Endothelial cell of umbilical vein (primary cell): ENCODE data around the gene CTH.
"Not testable (repeated sequence)": the region's sequence is repeated elsewhere in the genome, so short reads cannot be mapped to it uniquely, and the experiment has no call there.

ENCODE experiments used
- CTCF ChIP-seq, 2 donors: IDR thresholded peaks; 1 replicate in 1 of 2; 2 replicates in 1 of 2; pipeline ENCODE4 v1.5.1; 2011; ENCODE audit warnings: low read length in 2 of 2, mild to moderate bottlenecking in 2 of 2, moderate library complexity in 2 of 2, control low read depth in 1 of 2, inconsistent platforms in 1 of 2, low read depth in 1 of 2; ENCODE audit not compliant: insufficient read depth in 1 of 2; ENCODE audit errors: extremely low read depth in 1 of 2
- EZH2 ChIP-seq: IDR thresholded peaks from 2 replicates; pipeline ENCODE4 v1.6.1; 2012; ENCODE audit warnings: borderline replicate concordance, low read depth, mild to moderate bottlenecking, moderate library complexity, low read length, inconsistent platforms; ENCODE audit not compliant: severe bottlenecking
- FOS ChIP-seq: IDR thresholded peaks from 2 replicates; pipeline ENCODE4 v1.6.1; 2011; ENCODE audit warnings: mild to moderate bottlenecking, low read length, moderate library complexity, borderline replicate concordance; ENCODE audit not compliant: insufficient read depth
- GATA2 ChIP-seq: IDR thresholded peaks from 2 replicates; pipeline ENCODE4 v1.7.0; 2011; ENCODE audit warnings: low read depth, mild to moderate bottlenecking, moderate library complexity, mixed read lengths, low read length; ENCODE audit not compliant: insufficient read length, insufficient read depth
- JUN ChIP-seq: IDR thresholded peaks from 2 replicates; pipeline ENCODE4 v1.6.1; 2011; ENCODE audit warnings: borderline replicate concordance, low read depth; ENCODE audit not compliant: insufficient read length, insufficient read depth
- MAX ChIP-seq: IDR thresholded peaks from 2 replicates; pipeline ENCODE4 v1.6.1; 2011; ENCODE audit not compliant: insufficient read depth, insufficient read length
- MYC ChIP-seq: IDR thresholded peaks from one replicate; pipeline ENCODE4 v1.6.1; 2011; ENCODE audit warnings: mild to moderate bottlenecking, low read depth, low read length
- POLR2A ChIP-seq: IDR thresholded peaks from 2 replicates; pipeline ENCODE4 v1.6.1; 2012; ENCODE audit warnings: low read depth, mild to moderate bottlenecking, control low read depth, low read length
- POLR2AphosphoS5 ChIP-seq: IDR thresholded peaks from 2 replicates; pipeline ENCODE4 v1.6.1; 2012; ENCODE audit warnings: low read depth, mild to moderate bottlenecking, control low read depth, low read length, moderate library complexity; ENCODE audit not compliant: insufficient read depth

GRCh38 chr1:70373580-70373979, 37.5 kb upstream of the CTH start:
- TF ChIP-seq MAX; POLR2A; CTCF (IDR thresholded peaks at IDR 0.05; ENCODE audit: extremely low read depth in 1 of 2, insufficient read depth in 1 of 2, low read depth in 1 of 2, low read length in 2 of 2); POLR2AphosphoS5; EZH2; JUN; MYC; GATA2; FOS: not testable (repeated sequence)
